Activated CD8-positive, alpha-beta memory T cell treated with anti-CD3 and anti-CD28 coated beads for 1 hour (primary cell): ENCODE data around the gene ATG2B.
"Not testable (repeated sequence)": the region's sequence is repeated elsewhere in the genome, so short reads cannot be mapped to it uniquely, and the experiment has no call there.

ENCODE experiments used
- DNase-seq, 2 donors: peaks; one replicate each; pipeline ENCODE4 v3.0.0-alpha.2; 2020; ENCODE audit warnings: low read depth in 1 of 2; ENCODE audit errors: extremely low read depth in 1 of 2

ATG2B gene

DNA sequence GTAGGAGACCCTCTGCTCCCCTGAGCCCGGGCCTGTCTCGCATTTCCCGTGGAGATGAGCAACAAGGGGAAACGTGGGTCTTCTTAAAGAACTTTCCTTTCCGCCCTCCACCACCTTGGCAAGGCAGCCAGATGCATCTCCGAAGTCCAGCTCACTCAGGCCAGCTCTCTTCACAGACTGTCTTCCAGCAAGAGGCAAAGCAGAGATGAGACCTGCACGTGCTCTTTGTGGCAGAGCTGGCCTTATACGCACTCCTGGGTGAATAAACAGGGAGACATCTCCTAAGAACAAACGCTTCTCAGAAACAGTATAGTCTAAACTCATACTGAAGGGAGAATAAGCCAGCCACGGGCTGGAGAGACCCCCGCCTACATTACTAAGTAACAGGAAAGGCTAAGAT is 108.5 kb downstream of the ATG2B start:
- DNase-seq: no peak

- DNase-seq: no peak
These were observed 110.1 kb downstream of the ATG2B start for GRCh38 chr14:96252999-96253539.

DNA sequence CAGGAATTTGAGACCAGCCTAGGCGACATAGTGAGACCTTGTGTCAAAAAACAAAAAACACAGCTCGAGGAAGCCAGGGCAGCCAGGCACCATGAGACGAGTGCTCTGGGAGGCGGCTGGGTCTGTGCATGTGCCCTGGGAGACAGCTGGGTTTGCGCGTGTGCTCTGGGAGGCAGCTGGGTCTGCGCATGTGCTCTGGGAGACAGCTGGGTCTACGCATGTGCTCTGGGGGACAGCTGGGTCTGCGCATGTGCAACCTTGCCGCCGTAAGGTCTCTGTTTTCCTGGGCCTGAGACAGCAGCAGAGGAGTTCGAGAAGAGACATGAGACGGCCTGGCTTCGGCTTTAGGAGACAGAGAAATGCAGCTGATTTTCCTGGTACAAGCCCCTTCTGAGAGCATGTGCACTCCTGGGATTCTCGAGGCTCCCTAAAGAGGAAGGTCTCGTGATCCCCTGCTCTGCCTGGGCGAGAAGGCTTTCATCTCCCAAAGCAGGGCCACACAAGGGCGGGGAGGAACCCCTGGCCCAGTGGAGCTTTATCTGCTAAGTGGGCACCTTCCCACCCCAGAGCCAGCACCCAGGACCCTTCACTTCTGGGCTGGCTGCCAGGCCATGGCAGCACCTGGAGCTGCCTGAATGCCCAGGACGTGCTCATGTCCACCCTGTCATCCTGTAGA is 110.7 kb downstream of the ATG2B start:
- no peak for DNase-seq

- DNase-seq: no peak
These were observed 111.4 kb downstream of the ATG2B start for GRCh38 chr14:96251656-96252155.

- DNase-seq: no peak
These were observed 112.7 kb downstream of the ATG2B start for GRCh38 chr14:96250485-96250884.

DNA sequence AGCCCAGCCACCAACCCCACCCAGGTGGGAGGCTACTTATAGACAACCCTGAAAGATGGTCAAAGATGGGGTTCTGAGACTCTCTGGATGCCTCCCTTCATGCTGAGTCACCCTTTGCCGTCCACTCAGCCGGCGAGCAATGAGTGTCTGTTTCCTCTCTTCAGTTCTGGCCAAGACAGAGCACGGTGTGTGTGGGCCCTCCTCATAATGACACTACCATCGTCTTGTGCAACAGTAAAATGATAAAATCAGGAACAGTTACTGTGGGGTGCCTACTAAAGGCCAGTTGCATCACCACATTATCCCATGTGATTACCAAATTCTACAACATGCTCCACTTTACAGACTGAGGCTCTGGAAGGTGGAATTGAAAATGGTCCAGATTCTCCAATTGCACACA is 114.1 kb downstream of the ATG2B start:
- no peak for DNase-seq

GRCh38 chr14:96247031-96247430 is 116.1 kb downstream of the ATG2B start:
- no peak for DNase-seq

DNA sequence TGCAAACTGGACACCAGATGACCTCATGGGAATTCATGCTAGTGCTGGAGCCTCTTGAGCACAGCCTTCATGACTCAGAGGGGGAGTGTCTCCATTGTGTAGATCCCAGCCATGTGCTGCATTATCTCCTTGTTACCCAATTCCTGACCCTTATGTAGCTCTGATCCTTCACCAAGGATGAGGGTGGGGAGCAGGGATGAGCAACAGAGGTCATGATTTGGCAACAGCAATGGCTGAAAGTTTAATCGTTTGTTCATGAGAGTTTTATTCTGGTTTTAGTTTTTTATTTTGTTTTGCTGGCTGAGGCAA is 116.6 kb downstream of the ATG2B start:
- no peak for DNase-seq

DNA sequence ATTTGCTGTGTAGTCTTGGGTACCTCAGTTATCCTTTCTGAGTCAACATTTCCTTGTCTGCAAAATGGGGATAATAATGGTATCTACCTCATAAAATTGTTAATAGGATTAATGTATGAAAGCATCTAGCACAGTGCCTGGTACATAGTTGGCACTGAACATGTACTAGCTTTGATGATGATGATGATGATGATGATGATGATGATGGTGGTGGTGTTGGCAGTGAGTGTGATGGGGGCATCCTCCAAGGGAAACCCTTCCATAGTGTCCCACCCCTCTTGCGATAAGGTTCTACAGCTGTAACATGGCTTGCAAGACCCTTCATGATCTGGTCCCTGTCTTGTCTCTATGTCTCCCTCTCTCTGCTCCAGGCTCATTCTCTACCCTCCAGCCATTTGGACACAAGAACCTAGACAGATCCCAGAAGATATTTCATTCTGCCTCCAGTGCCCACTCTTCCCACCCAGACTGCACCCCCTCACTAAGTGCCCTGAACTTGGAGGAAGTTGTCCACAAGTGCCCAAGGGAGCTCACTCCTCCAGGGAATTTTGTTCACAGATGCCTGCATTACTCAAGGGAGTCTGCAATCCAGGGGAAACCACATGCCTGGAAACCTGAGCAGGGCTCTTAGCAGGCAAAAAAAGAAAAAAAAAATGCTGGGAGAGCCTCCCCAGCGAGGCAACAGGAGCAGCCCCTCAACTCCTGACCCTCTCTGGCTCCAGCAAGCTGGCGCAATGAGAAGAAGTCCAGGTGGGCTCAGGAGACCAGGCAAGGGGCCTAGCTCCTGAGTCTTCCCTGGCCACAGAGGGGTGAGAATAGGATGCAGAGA is 117.2 kb downstream of the ATG2B start:
- DNase-seq: no peak

GRCh38 chr14:96245074-96245473 is 118.1 kb downstream of the ATG2B start:
- not testable (repeated sequence) for DNase-seq

DNA sequence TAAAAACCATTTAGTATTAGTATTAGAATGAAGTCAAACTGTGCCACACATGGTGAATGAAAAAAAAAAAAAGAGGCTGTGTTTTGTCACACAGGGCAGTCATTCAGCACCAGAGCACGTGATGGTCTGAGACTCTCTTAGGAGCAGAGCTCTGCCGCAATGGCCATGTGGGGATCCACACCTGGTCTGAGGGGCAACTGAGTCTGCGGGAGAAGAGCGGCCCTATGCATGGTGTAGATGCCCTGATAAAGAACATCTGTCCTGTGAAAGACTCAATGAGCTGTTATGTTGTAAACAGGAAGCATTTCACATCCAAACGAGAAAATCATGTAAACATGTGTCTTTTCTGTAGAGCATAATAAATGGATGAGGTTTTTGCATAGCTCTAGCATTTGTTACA is 119.4 kb downstream of the ATG2B start:
- DNase-seq: no peak

- no peak for DNase-seq
These were observed 121.0 kb downstream of the ATG2B start for GRCh38 chr14:96242126-96242525.

- no peak for DNase-seq
These were observed 122.5 kb downstream of the ATG2B start for GRCh38 chr14:96240641-96241040.

- no peak for DNase-seq
These were observed 123.4 kb downstream of the ATG2B start for GRCh38 chr14:96239711-96240141.

DNA sequence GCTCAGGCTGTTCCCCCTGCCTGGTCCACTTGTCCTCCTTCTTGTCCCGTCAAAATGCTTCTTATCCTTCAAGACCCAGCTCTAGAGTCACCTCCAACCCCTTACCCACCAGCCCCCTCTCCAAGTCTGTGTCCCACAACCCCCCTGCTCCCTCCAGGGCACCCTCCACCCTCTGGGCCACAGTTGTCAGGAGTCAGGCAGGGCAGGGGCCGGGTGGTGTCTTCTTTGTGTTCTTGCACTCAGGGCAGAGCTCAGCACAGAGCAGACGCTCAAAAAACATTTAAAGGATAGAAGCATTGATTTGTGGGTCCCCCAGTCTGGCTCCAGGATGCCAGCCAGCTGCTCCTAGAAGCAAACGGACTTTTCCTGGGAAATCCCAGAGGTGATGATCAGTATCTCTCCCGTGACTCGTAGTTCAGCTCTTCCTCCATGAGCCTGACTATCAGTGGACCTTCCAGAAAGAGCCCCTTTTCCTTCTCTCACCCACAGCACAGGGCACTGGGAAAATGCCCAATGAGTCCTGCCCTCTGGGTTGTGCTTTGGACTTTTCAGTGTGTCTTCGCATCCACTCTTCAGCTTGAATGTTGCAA is 124.4 kb downstream of the ATG2B start:
- DNase-seq: no peak

DNA sequence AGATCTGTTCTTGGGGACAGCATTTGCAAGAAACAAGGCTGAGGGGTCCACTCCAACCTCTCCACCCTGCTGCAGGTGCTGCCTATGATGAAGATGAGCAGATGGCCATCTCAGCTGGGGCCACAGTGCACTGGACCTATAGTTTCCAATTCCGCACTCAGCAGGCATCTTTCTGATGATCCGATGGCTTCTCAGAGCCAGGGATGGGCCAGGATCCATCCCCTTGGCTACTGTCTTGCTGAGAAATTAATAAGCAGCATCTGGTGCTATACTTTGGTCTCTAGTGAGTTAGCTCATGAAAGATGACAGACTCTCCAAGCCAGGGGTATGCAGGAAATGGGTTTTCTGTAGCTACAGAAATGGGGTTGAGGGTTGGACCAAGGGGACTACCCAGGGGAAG is 125.5 kb downstream of the ATG2B start:
- no peak for DNase-seq

DNA sequence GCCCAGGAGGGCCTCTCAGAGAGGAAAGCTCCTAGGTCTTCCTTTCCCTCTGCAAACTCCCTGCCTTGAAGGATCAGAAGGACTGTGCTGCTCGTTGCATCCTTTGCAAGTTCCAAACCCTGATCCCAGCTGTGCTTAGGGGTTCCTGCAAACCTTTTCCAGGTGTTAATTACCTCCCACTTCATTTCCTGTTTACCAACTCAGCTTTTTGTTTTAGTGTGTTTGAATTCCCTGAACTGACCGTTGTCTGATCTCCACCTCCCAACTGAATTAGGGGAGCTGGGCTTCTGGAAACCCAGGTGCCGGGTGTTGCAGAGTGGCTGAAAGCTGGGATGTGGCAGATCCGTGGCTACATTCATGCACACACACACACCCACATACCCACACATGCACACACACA is 127.7 kb downstream of the ATG2B start:
- no peak for DNase-seq

DNA sequence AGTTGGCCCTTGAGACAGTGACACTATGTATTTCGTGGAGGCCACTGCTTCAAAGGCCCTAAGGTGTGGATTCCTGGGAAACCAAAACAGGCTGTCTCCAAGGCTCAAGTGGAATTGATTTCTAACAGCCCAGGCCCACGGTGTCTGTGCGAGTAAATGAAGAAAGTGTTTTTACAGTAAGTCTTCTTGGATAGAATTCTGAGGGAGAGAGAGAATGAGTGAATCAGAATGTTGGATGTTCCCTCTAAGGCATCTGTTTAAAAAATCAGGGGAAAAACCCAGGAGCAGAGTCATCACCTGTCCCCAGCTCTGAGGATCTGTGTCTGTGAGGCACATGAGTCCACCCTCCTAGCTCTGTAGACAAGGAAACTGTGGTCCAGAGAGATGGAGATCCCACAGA is 129.5 kb downstream of the ATG2B start:
- DNase-seq: no peak

GRCh38 chr14:96232506-96232905 is 130.6 kb downstream of the ATG2B start:
- no peak for DNase-seq

GRCh38 chr14:96231526-96232130 is 131.5 kb downstream of the ATG2B start:
- no peak for DNase-seq

GRCh38 chr14:96231056-96231455 is 132.1 kb downstream of the ATG2B start:
- no peak for DNase-seq
